Glutamatergic neuron (in vitro differentiated cells): ENCODE results near the gene SHOX. TPM values are rescaled to one million over a fixed set of nuclear protein-coding genes. Genes with fewer than 3 reads are reported as not detected.
A peak's percentile ranks its signal among the peaks of the same experiment; 100 is the strongest.
"Not testable (repeated sequence)": the region's sequence is repeated elsewhere in the genome, so short reads cannot be mapped to it uniquely, and the experiment has no call there.

Experiments used
- DNase-seq: peaks from one replicate; pipeline ENCODE4 v3.0.0; 2022
- H3K27ac Mint-ChIP-seq: one replicate; pipeline ENCODE4 v1.8.0; 2020; ENCODE audit warnings: mild to moderate bottlenecking, mixed read lengths, inconsistent platforms; ENCODE audit not compliant: unreplicated experiment
- H3K27me3 Mint-ChIP-seq: one replicate; pipeline ENCODE4 v1.8.0; 2020; ENCODE audit warnings: mild to moderate bottlenecking, moderate library complexity, mixed read lengths, inconsistent platforms; ENCODE audit not compliant: unreplicated experiment
- H3K36me3 Mint-ChIP-seq: one replicate; pipeline ENCODE4 v1.8.0; 2020; ENCODE audit warnings: mild to moderate bottlenecking, mixed read lengths, inconsistent platforms; ENCODE audit not compliant: unreplicated experiment
- H3K4me1 Mint-ChIP-seq: one replicate; pipeline ENCODE4 v1.8.0; 2020; ENCODE audit warnings: mild to moderate bottlenecking, low read depth, mixed read lengths, inconsistent platforms; ENCODE audit not compliant: unreplicated experiment
- H3K4me3 Mint-ChIP-seq: one replicate; pipeline ENCODE4 v1.8.0; 2020; ENCODE audit warnings: mild to moderate bottlenecking, mixed read lengths, inconsistent platforms; ENCODE audit not compliant: unreplicated experiment
- H3K9me3 Mint-ChIP-seq: one replicate; pipeline ENCODE4 v1.8.0; 2020; ENCODE audit warnings: mild to moderate bottlenecking, moderate library complexity, mixed read lengths, inconsistent platforms; ENCODE audit not compliant: unreplicated experiment
- CTCF ChIP-seq: fragments of 200-600 bp; sonication (generic); IDR thresholded peaks from one replicate; pipeline ENCODE4 v1.5.0; 2021; ENCODE audit not compliant: partially characterized antibody, unreplicated experiment
- total RNA-seq: library from RNA; stranded (reverse); fragmentation: NEBNext Ultra II Directional; extraction: Animal tissue kit (Norgen Biotek cat#: 25700); gene quantifications from one replicate; pipeline ENCODE4 v1.2.1, GENCODE V29; 2021; ENCODE audit not compliant: unreplicated experiment

SHOX gene
- total RNA-seq, 1 donor from 2014 or later, result 0.22 TPM

- DNase-seq, result no peak
- Mint-ChIP-seq H3K27ac (no peak overlapping the region), H3K4me3 (no peak overlapping the region), H3K4me1 (peaks cover 6% of the 10 kb centered on the region), H3K27me3 (peaks cover 2% of the 10 kb centered on the region), H3K9me3 (no peaks in the 10 kb centered on the region), H3K36me3 (no peaks in the 10 kb centered on the region)
- TF ChIP-seq CTCF, result no peak
Observed at GRCh38 chrX:650811-651210, 20.2 kb downstream of the SHOX start.

- H3K9me3 Mint-ChIP-seq, H3K27ac Mint-ChIP-seq, DNase-seq, H3K36me3 Mint-ChIP-seq, H3K4me1 Mint-ChIP-seq, H3K27me3 Mint-ChIP-seq, H3K4me3 Mint-ChIP-seq: not testable (repeated sequence)
Observed at GRCh38 chrX:651922-652321, 21.3 kb downstream of the SHOX start.

GRCh38 chrX:652341-652741 lies 21.8 kb downstream of the SHOX start:
- peaks cover 8% of the 10 kb centered on the region for H3K4me1 Mint-ChIP-seq
- no peak overlapping the region for H3K4me3 Mint-ChIP-seq
- no peaks in the 10 kb centered on the region for H3K36me3 Mint-ChIP-seq
- TF ChIP-seq CTCF, result no peak
- H3K9me3 Mint-ChIP-seq, result no peaks in the 10 kb centered on the region
- peaks cover 2% of the 10 kb centered on the region for H3K27me3 Mint-ChIP-seq
- H3K27ac Mint-ChIP-seq, result peak overlapping the region; percentile 5
- DNase-seq, result no peak

GRCh38 chrX:653306-653705 lies 22.7 kb downstream of the SHOX start:
- H3K4me1 Mint-ChIP-seq, result peaks cover 11% of the 10 kb centered on the region
- no peak overlapping the region for H3K4me3 Mint-ChIP-seq
- DNase-seq, result no peak
- no peaks in the 10 kb centered on the region for H3K36me3 Mint-ChIP-seq
- H3K27ac Mint-ChIP-seq, result no peak overlapping the region
- no peak for TF ChIP-seq CTCF
- no peaks in the 10 kb centered on the region for H3K9me3 Mint-ChIP-seq
- peaks cover 2% of the 10 kb centered on the region for H3K27me3 Mint-ChIP-seq

GRCh38 chrX:661154-661553 lies 30.6 kb downstream of the SHOX start:
- TF ChIP-seq CTCF, result no peak
- Mint-ChIP-seq H3K4me3 (peak overlapping the region; percentile 34), H3K27me3 (peaks cover 7% of the 10 kb centered on the region), H3K27ac (no peak overlapping the region), H3K36me3 (no peaks in the 10 kb centered on the region), H3K9me3 (peaks cover 11% of the 10 kb centered on the region), H3K4me1 (peaks cover 8% of the 10 kb centered on the region)
- no peak for DNase-seq

GRCh38 chrX:662126-662525 lies 31.5 kb downstream of the SHOX start:
- peak overlapping the region; percentile 79 for H3K27ac Mint-ChIP-seq
- peaks cover 7% of the 10 kb centered on the region for H3K27me3 Mint-ChIP-seq
- H3K9me3 Mint-ChIP-seq, result peaks cover 11% of the 10 kb centered on the region
- peak overlapping the region; percentile 42 for H3K4me3 Mint-ChIP-seq
- peak; percentile 63 for DNase-seq
- peaks cover 8% of the 10 kb centered on the region for H3K4me1 Mint-ChIP-seq
- H3K36me3 Mint-ChIP-seq, result no peaks in the 10 kb centered on the region
- no peak for TF ChIP-seq CTCF
